SK-N-SH treated with all-trans-retinoic acid at 6 μM for 48 hours (cell line): ENCODE measurements around the gene NCAM1.

Source experiments
- CREB5 ChIP-seq: fragments of 250-450 bp; sonication (Bioruptor Pico); IDR thresholded peaks from 2 replicates; pipeline ENCODE4 v1.5.1; 2020; ENCODE audit warnings: low read depth, mild to moderate bottlenecking, moderate library complexity
- ESRRG ChIP-seq: fragments of 250-450 bp; sonication (Bioruptor Pico); IDR thresholded peaks from 2 replicates; pipeline ENCODE4 v1.6.1; 2021; ENCODE audit warnings: mild to moderate bottlenecking
- GLIS3 ChIP-seq: fragments of 250-450 bp; sonication (Bioruptor Pico); IDR thresholded peaks from 2 replicates; pipeline ENCODE4 v1.5.0; 2020; ENCODE audit warnings: mild to moderate bottlenecking, moderate library complexity
- ISL1 ChIP-seq: fragments of 250-450 bp; sonication (Bioruptor Pico); IDR thresholded peaks from 2 replicates; pipeline ENCODE4 v2.1.2; 2022; ENCODE audit warnings: mild to moderate bottlenecking, moderate library complexity
- OSR1 ChIP-seq: fragments of 250-450 bp; sonication (Bioruptor Pico); IDR thresholded peaks from 2 replicates; pipeline ENCODE4 v1.8.0; 2022; ENCODE audit warnings: moderate library complexity, mild to moderate bottlenecking, inconsistent platforms
- SNAI2 ChIP-seq: fragments of 250-450 bp; sonication (Bioruptor Pico); IDR thresholded peaks from 2 replicates; pipeline ENCODE4 v1.5.0; 2020; ENCODE audit warnings: mild to moderate bottlenecking, moderate library complexity
- ZC3H10 ChIP-seq: fragments of 250-450 bp; sonication (Bioruptor Pico); IDR thresholded peaks from 2 replicates; pipeline ENCODE4 v1.5.1; 2021; ENCODE audit warnings: mild to moderate bottlenecking, moderate library complexity
- ZFP3 ChIP-seq: fragments of 250-450 bp; sonication (Bioruptor Pico); IDR thresholded peaks from 2 replicates; pipeline ENCODE4 v1.5.0; 2020; ENCODE audit warnings: mild to moderate bottlenecking, moderate library complexity
- ZFP30 ChIP-seq: fragments of 450-650 bp; formaldehyde crosslinking; IDR thresholded peaks from 2 replicates; pipeline ENCODE4 v1.5.0; 2022; ENCODE audit warnings: mild to moderate bottlenecking, moderate library complexity
- ZNF565 ChIP-seq: fragments of 450-650 bp; formaldehyde crosslinking; conservative IDR thresholded peaks from 2 replicates; pipeline ENCODE4 v1.5.0; 2020; ENCODE audit warnings: low read depth, mild to moderate bottlenecking, moderate library complexity

DNA sequence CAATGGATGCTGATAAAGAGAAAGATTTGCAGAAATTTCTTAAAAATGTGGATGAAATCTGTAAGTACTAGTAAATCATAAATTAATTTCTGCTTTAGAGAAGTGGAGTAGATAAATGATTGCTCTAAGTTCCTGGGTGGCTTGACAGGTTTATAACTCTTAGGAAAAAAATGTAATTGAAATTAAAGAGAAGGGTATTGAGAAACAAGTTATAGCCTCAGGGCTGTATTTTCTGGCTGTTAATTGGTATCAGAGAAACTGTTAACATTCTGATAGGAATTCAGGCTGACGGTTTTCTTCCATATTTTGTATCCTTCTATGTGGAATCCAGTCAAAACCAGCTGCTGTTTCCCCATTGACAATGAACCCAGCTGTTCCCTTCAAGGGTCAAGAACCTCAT is 355.0 kb downstream of the NCAM1 start:
- TF ChIP-seq ZC3H10 (CRISPR knock-in tag) (no peak), CREB5 (CRISPR knock-in tag) (no peak), ESRRG (CRISPR knock-in tag) (no peak), ISL1 (CRISPR knock-in tag) (no peak), ZNF565 (CRISPR knock-in tag) (no peak), ZFP30 (CRISPR knock-in tag) (no peak), GLIS3 (CRISPR knock-in tag) (no peak), ZFP3 (CRISPR knock-in tag) (no peak), OSR1 (CRISPR knock-in tag) (no peak), SNAI2 (CRISPR knock-in tag) (no peak)
